HepG2 (cell line): ENCODE data around the gene KIAA1549. TPM values are rescaled to one million over a fixed set of nuclear protein-coding genes. Genes with fewer than 3 reads are reported as not detected.

ENCODE experiments used
- ATAC-seq: fragments of 200-7000 bp; cut with Tn5 transposase; 3 replicates; pipeline ENCODE4 v1.9.1; 2020; ENCODE audit warnings: mild to moderate bottlenecking, moderate library complexity
- BruUV-seq: library from RNA; stranded (reverse); fragments of 400-500 nt; replicated peaks from 2 replicates; lab custom pipeline; 2021; lab: Mats Ljungman, UMichigan
- CTCF ChIA-PET: fragments of 300-600 bp; formaldehyde crosslinking; extraction: SDS; loops from one replicate; lab custom pipeline; 2021; ENCODE audit warnings: low total read pairs, inconsistent platforms, low intra/inter-chr PET ratio; lab: Yijun Ruan, JAX
- POLR2A ChIA-PET: fragments of 350-600 bp; sonication (Branson Sonifier 250); formaldehyde crosslinking; loops from one replicate; lab custom pipeline; 2020; ENCODE audit warnings: antibody characterized with exemption, inconsistent platforms; lab: Yijun Ruan, JAX
- DNase-seq: peaks from one replicate; pipeline ENCODE4 v3.0.0-alpha.2; 2015; ENCODE audit warnings: low spot score
- FAIRE-seq: peaks from 3 replicates; lab custom pipeline; 2011; peaks lifted over from hg19 to GRCh38; lab: Jason Lieb, UNC
- H2AFZ ChIP-seq: one replicate; pipeline ENCODE4 v1.6.1; 2011; ENCODE audit warnings: low read length, inconsistent platforms
- H3K27ac ChIP-seq: fragments of 300-600 bp; 3 replicates; pipeline ENCODE4 v1.8.0; 2011; ENCODE audit warnings: mixed run types, mild to moderate bottlenecking, mixed read lengths, low read length, inconsistent platforms; ENCODE audit not compliant: insufficient read depth; ENCODE audit errors: extremely low read length
- H3K27me3 ChIP-seq, 2 experiments: fragments of 200-600 bp in 1 of 2; 2 replicates in 1 of 2; 3 replicates in 1 of 2; pipeline versions ENCODE4 v1.6.0 to v1.8.0; 2011; ENCODE audit warnings: low read length in 2 of 2, mild to moderate bottlenecking in 2 of 2, moderate library complexity in 2 of 2, inconsistent platforms in 1 of 2; ENCODE audit not compliant: insufficient read depth in 2 of 2, control insufficient read depth in 1 of 2
- H3K36me3 ChIP-seq, 2 experiments: fragments of 200-600 bp in 1 of 2; replicated peaks in 1 of 2; 2 replicates in 1 of 2; 3 replicates in 1 of 2; pipeline versions ENCODE4 v1.5.1 to v1.8.0; 2011; ENCODE audit warnings: low read length in 2 of 2, inconsistent platforms in 1 of 2; ENCODE audit not compliant: insufficient read depth in 2 of 2, control insufficient read depth in 1 of 2
- H3K4me1 ChIP-seq: 2 replicates; pipeline ENCODE4 v1.5.1; 2012; ENCODE audit warnings: low read length, inconsistent platforms; ENCODE audit not compliant: insufficient read depth
- H3K4me2 ChIP-seq: 2 replicates; pipeline ENCODE4 v1.6.0; 2011; ENCODE audit warnings: low read depth, low read length, inconsistent platforms
- H3K4me3 ChIP-seq, 3 experiments: fragments of 200-600 bp in 1 of 3; sonication (generic), shearing (Covaris generic) in 1 of 3; replicated peaks in 1 of 3; 2 replicates each; pipeline ENCODE4 v1.5.1; 2011 to 2016; ENCODE audit warnings: low read length in 3 of 3, inconsistent platforms in 2 of 3, low read depth in 2 of 3, mild to moderate bottlenecking in 2 of 3, control low read depth in 1 of 3, mixed read lengths in 1 of 3; ENCODE audit not compliant: insufficient read depth in 1 of 3
- H3K79me2 ChIP-seq: one replicate; pipeline ENCODE4 v1.6.1; 2011; ENCODE audit warnings: low read length, inconsistent platforms; ENCODE audit not compliant: insufficient read depth
- H3K9ac ChIP-seq: 2 replicates; pipeline ENCODE4 v1.6.0; 2011; ENCODE audit warnings: mild to moderate bottlenecking, low read depth, low read length, inconsistent platforms; ENCODE audit not compliant: insufficient read depth
- H3K9me3 ChIP-seq: 2 replicates; pipeline ENCODE4 v1.5.1; 2012; ENCODE audit warnings: mild to moderate bottlenecking, low read length
- H4K20me1 ChIP-seq: 2 replicates; pipeline ENCODE4 v1.6.0; 2011; ENCODE audit warnings: inconsistent platforms, mild to moderate bottlenecking, low read length, moderate library complexity; ENCODE audit not compliant: insufficient read depth
- ATF3 ChIP-seq: sonication (generic); formaldehyde crosslinking; IDR thresholded peaks from 2 replicates; pipeline ENCODE4 v1.4.0; 2020; ENCODE audit warnings: missing genetic modification reagents
- CBX5 ChIP-seq: sonication (generic); formaldehyde crosslinking; IDR thresholded peaks from 2 replicates; pipeline ENCODE4 v1.4.0; 2020; ENCODE audit warnings: missing genetic modification reagents, borderline replicate concordance
- EZH2 ChIP-seq: conservative IDR thresholded peaks from 2 replicates; pipeline ENCODE4 v1.6.1; 2012; ENCODE audit warnings: mild to moderate bottlenecking, low read depth, low read length, moderate library complexity
- FOXA3 ChIP-seq: IDR thresholded peaks from 2 replicates; pipeline ENCODE4 v1.6.1; 2016; ENCODE audit warnings: missing genetic modification reagents, missing compliant biosample characterization
- MIER3 ChIP-seq: IDR thresholded peaks from 2 replicates; pipeline ENCODE4 v1.6.1; 2016; ENCODE audit warnings: missing compliant biosample characterization, borderline replicate concordance
- MNT ChIP-seq: fragments of 450-650 bp; IDR thresholded peaks from 2 replicates; pipeline ENCODE4 v1.6.1; 2016
- POLR2AphosphoS2 ChIP-seq: IDR thresholded peaks from 2 replicates; pipeline ENCODE4 v1.6.1; 2011; ENCODE audit warnings: low read depth, low read length, improper control_type of control experiment
- RFX3 ChIP-seq: IDR thresholded peaks from 2 replicates; pipeline ENCODE4 v1.6.1; 2016; ENCODE audit warnings: missing biosample characterization, missing genetic modification reagents
- SALL2 ChIP-seq: sonication (generic); formaldehyde crosslinking; IDR thresholded peaks from 2 replicates; pipeline ENCODE4 v1.8.1; 2023; ENCODE audit warnings: mild to moderate bottlenecking, missing genetic modification reagents, inconsistent platforms
- SMAD9 ChIP-seq: sonication (generic); formaldehyde crosslinking; IDR thresholded peaks from 2 replicates; pipeline ENCODE4 v1.5.1; 2020; ENCODE audit warnings: mild to moderate bottlenecking, missing genetic modification reagents
- STAT5B ChIP-seq: sonication (generic); formaldehyde crosslinking; IDR thresholded peaks from 2 replicates; pipeline ENCODE4 v1.4.0; 2020; ENCODE audit warnings: missing genetic modification reagents
- TRAFD1 ChIP-seq: sonication (generic); formaldehyde crosslinking; IDR thresholded peaks from 2 replicates; pipeline ENCODE4 v1.5.1; 2020; ENCODE audit warnings: missing genetic modification reagents, mild to moderate bottlenecking, borderline replicate concordance
- ZNF569 ChIP-seq: sonication (generic); formaldehyde crosslinking; IDR thresholded peaks from 2 replicates; pipeline ENCODE4 v1.5.0; 2020; ENCODE audit warnings: mild to moderate bottlenecking, missing genetic modification reagents, moderate library complexity, borderline replicate concordance
- WGBS: methylation state at CpG from one replicate; pipeline ENCODE4 v1.1.6; 2017; ENCODE audit warnings: low lambda C conversion rate; 5-methylcytosine and 5-hydroxymethylcytosine counted together
- in situ Hi-C: cut with HindIII; loops from 2 replicates; pipeline ENCODE4 v1.10.0; 2017; ENCODE audit warnings: low pct_unique_long_range_greater_than_20kb; ENCODE audit not compliant: extremely low pct_ligation_motif_present
- intact Hi-C: fragments of 100-400 bp; cut with micrococcal nuclease; formaldehyde crosslinking; loops from one replicate; pipeline ENCODE4 v1.10.0; 2022; ENCODE audit not compliant: unreplicated experiment
- polyA plus RNA-seq, 8 experiments: library from polyadenylated mRNA; depleted of rRNA in 3 of 8; stranded (reverse) in 7 of 8; unstranded in 1 of 8; fragments of >200 nt; fragmentation: Illumina TruSeq in 4 of 8; extraction: Trizol in 4 of 8; gene quantifications; 2 replicates each; pipeline versions ENCODE4 v1.2.1 to v1.2.3, GENCODE V29; 2011 to 2016; ENCODE audit warnings: low read depth in 4 of 8, missing spikeins in 1 of 8, mixed read lengths in 1 of 8; ENCODE audit not compliant: insufficient read depth in 1 of 8
- total RNA-seq, 5 experiments: library from RNA; depleted of rRNA; stranded (reverse); fragments of >200 nt; fragmentation: Illumina TruSeq; extraction: Trizol; gene quantifications; 2 replicates each; pipeline ENCODE4 v1.2.3, GENCODE V29; 2016; ENCODE audit warnings: low read depth in 1 of 5

Gene KIAA1549
- total and polyA plus RNA-seq, 2 of the 13 experiments (the other 11 are each of a cell fraction or from before 2014, with no cell fraction given), result 1.1 to 1.8 TPM

GRCh38 chr7:138878856-138879255 lies 102.3 kb downstream of the KIAA1549 start:
- no peak for FAIRE-seq
- POLR2A ChIA-PET, result no interaction called here
- Histone ChIP-seq H3K79me2 (no peaks in the 10 kb centered on the region), H3K9ac (no peak overlapping the region), H3K36me3 (peaks cover 0 to 4% of the 10 kb centered on the region in 2 experiments; a peak in 1 of 5 replicates), H3K4me2 (no peak overlapping the region), H3K4me1 (peaks cover 3% of the 10 kb centered on the region; the same call in 1 of the 2 replicates), H4K20me1 (no peaks in the 10 kb centered on the region), H3K9me3 (no peaks in the 10 kb centered on the region), H3K27ac (no peak overlapping the region), H3K4me3 (no peak overlapping the region), H2AFZ (no peak overlapping the region)
- intact Hi-C loops (no loop called here), in situ Hi-C loops (no loop called here)
- DNase-seq, result no peak
- ATAC-seq, result no peak
- CTCF ChIA-PET, result no interaction called here
- 0 out of 2 replicates have a peak, but pooled peaks have one; percentile 14 for TF ChIP-seq FOXA3 (CRISPR knock-in tag)
- TF ChIP-seq TRAFD1 (CRISPR knock-in tag), result no peak
- TF ChIP-seq, all 625 proteins: peak for 1
- BruUV-seq, result no TSS peak
- no peaks in the 10 kb centered on the region for H3K27me3 ChIP-seq

GRCh38 chr7:138878051-138878450 lies 103.1 kb downstream of the KIAA1549 start:
- Histone ChIP-seq H3K27ac (no peak overlapping the region), H3K4me2 (no peak overlapping the region), H4K20me1 (no peaks in the 10 kb centered on the region), H3K9ac (no peak overlapping the region), H2AFZ (no peak overlapping the region), H3K4me1 (no peaks in the 10 kb centered on the region), H3K27me3 (no peaks in the 10 kb centered on the region), H3K36me3 (peaks cover 0 to 4% of the 10 kb centered on the region in 2 experiments; a peak in 2 of 5 replicates)
- in situ Hi-C loops (no loop called here), intact Hi-C loops (no loop called here)
- no TSS peak for BruUV-seq
- TF ChIP-seq ATF3, result no peak
- TF ChIP-seq STAT5B (CRISPR knock-in tag), result no peak
- no peak for TF ChIP-seq CBX5 (CRISPR knock-in tag)
- no peak for TF ChIP-seq MIER3 (CRISPR knock-in tag)
- no peak for TF ChIP-seq RFX3 (CRISPR knock-in tag)
- TF ChIP-seq ZNF569 (CRISPR knock-in tag), result no peak
- no peak for TF ChIP-seq POLR2AphosphoS2
- no peak for TF ChIP-seq SMAD9 (CRISPR knock-in tag)
- TF ChIP-seq EZH2, result no peak
- TF ChIP-seq MNT, result no peak
- TF ChIP-seq SALL2 (CRISPR knock-in tag), result no peak
- TF ChIP-seq, all 625 proteins: peak for 0
- DNase-seq (no peak), ATAC-seq (no peak), FAIRE-seq (no peak)
- H3K79me2 ChIP-seq, result no peaks in the 10 kb centered on the region
- WGBS, result 99% methylated on average over 7 of the region's 7 CpGs
- CTCF ChIA-PET, result no interaction called here
- POLR2A ChIA-PET, result no interaction called here
- no peak overlapping the region for H3K4me3 ChIP-seq
- H3K9me3 ChIP-seq, result no peaks in the 10 kb centered on the region
